Measurements from ENCODE around the gene STOML1. TPM values are rescaled to one million over a fixed set of nuclear protein-coding genes. Genes with fewer than 3 reads are reported as not detected.

STOML1 gene
- total and polyA plus RNA-seq, 9 of the 15 experiments (the other 6 are each of a cell fraction or from before 2014, with no cell fraction given) = 0.25 to 9.7 (median 4.6) TPM

DNA sequence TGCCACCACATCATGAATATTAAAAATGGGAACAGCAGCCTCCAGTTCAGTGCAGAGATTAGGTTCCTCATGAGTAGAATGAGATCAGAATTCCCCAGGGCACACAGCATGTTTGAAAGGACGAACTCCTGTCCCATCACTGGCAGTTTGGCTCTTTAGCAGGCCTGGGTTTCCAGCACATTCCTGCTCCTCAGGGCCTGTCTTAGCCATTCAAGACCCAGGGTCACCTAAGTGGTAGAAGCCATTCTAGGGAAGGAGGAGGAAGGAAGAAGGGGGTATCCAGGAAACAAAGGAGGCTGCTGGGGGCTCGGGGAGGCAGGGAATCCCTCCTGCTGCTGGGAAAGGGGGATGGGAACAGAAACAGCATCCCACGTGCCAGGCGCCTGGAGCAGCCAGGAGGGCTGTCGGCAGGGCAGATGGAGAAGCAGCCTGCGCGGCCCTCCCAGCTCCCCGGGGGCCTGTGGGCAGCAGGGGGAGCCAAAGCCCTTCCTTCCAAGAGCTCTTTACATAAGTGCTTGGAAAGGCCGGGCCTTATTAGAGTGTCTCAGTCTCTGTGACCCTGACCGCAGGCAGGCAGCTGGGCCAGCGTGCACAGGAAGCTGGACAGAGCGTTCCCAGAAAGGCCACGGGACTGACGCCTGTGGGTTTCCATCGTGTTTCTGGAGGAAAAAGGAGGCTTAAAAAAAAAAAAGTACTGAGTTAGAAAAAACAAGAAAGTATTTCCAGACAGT lies 41.1 kb downstream of the STOML1 start (continued):
- TF ChIP-seq, protein P1, sequence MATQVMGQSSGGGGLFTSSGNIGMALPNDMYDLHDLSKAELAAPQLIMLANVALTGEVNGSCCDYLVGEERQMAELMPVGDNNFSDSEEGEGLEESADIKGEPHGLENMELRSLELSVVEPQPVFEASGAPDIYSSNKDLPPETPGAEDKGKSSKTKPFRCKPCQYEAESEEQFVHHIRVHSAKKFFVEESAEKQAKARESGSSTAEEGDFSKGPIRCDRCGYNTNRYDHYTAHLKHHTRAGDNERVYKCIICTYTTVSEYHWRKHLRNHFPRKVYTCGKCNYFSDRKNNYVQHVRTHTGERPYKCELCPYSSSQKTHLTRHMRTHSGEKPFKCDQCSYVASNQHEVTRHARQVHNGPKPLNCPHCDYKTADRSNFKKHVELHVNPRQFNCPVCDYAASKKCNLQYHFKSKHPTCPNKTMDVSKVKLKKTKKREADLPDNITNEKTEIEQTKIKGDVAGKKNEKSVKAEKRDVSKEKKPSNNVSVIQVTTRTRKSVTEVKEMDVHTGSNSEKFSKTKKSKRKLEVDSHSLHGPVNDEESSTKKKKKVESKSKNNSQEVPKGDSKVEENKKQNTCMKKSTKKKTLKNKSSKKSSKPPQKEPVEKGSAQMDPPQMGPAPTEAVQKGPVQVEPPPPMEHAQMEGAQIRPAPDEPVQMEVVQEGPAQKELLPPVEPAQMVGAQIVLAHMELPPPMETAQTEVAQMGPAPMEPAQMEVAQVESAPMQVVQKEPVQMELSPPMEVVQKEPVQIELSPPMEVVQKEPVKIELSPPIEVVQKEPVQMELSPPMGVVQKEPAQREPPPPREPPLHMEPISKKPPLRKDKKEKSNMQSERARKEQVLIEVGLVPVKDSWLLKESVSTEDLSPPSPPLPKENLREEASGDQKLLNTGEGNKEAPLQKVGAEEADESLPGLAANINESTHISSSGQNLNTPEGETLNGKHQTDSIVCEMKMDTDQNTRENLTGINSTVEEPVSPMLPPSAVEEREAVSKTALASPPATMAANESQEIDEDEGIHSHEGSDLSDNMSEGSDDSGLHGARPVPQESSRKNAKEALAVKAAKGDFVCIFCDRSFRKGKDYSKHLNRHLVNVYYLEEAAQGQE (IDR thresholded peaks at IDR 0.05; ENCODE audit: borderline replicate concordance) = peak; percentile 69
- TF ChIP-seq, protein P1 (CRISPR knock-in tag; IDR thresholded peaks at IDR 0.05; ENCODE audit: low read depth) = peak; percentile 51; the same call in 1 of the 2 replicates
- no peak for TF ChIP-seq CHD2 (IDR thresholded peaks at IDR 0.05; ENCODE audit: low read depth, low read length)
- TF ChIP-seq KDM4B (IDR thresholded peaks at IDR 0.05; ENCODE audit: borderline replicate concordance in 2 of 2, low read depth in 1 of 2) = no peak
- TF ChIP-seq, protein P2, sequence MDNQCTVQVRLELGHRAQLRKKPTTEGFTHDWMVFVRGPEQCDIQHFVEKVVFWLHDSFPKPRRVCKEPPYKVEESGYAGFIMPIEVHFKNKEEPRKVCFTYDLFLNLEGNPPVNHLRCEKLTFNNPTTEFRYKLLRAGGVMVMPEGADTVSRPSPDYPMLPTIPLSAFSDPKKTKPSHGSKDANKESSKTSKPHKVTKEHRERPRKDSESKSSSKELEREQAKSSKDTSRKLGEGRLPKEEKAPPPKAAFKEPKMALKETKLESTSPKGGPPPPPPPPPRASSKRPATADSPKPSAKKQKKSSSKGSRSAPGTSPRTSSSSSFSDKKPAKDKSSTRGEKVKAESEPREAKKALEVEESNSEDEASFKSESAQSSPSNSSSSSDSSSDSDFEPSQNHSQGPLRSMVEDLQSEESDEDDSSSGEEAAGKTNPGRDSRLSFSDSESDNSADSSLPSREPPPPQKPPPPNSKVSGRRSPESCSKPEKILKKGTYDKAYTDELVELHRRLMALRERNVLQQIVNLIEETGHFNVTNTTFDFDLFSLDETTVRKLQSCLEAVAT (IDR thresholded peaks at IDR 0.05) = no peak
- TF ChIP-seq NRF1 (conservative IDR thresholded peaks at IDR 0.05 in 1 of 2, IDR thresholded peaks at IDR 0.05 in 1 of 2) = peak; percentile 36 to 44; a peak in 3 of 4 replicates
- no peak for TF ChIP-seq RBM17 (IDR thresholded peaks at IDR 0.05; ENCODE audit: borderline replicate concordance, low read depth, low read length)
- TF ChIP-seq XRCC5 (IDR thresholded peaks at IDR 0.05; ENCODE audit: low read depth, low read length) = peak; percentile 55; the same call in 1 of the 2 replicates
- TF ChIP-seq, protein P3, sequence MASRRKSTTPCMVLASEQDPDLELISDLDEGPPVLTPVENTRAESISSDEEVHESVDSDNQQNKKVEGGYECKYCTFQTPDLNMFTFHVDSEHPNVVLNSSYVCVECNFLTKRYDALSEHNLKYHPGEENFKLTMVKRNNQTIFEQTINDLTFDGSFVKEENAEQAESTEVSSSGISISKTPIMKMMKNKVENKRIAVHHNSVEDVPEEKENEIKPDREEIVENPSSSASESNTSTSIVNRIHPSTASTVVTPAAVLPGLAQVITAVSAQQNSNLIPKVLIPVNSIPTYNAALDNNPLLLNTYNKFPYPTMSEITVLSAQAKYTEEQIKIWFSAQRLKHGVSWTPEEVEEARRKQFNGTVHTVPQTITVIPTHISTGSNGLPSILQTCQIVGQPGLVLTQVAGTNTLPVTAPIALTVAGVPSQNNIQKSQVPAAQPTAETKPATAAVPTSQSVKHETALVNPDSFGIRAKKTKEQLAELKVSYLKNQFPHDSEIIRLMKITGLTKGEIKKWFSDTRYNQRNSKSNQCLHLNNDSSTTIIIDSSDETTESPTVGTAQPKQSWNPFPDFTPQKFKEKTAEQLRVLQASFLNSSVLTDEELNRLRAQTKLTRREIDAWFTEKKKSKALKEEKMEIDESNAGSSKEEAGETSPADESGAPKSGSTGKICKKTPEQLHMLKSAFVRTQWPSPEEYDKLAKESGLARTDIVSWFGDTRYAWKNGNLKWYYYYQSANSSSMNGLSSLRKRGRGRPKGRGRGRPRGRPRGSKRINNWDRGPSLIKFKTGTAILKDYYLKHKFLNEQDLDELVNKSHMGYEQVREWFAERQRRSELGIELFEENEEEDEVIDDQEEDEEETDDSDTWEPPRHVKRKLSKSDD (conservative IDR thresholded peaks at IDR 0.05; ENCODE audit: low read length) = 0 out of 2 replicates have a peak, but pooled peaks have one; percentile 13
- peak in 1 of 2 experiments; percentile 36; a peak in 1 of 4 replicates for TF ChIP-seq RCOR1 (IDR thresholded peaks at IDR 0.05; ENCODE audit: borderline replicate concordance in 1 of 2, low read depth in 2 of 2, low read length in 2 of 2)
- no peak for TF ChIP-seq TRIM24 (IDR thresholded peaks at IDR 0.05)
- TF ChIP-seq NFE2L1 (tag; IDR thresholded peaks at IDR 0.05; ENCODE audit: borderline replicate concordance, low read depth) = no peak
- TF ChIP-seq, protein P4, sequence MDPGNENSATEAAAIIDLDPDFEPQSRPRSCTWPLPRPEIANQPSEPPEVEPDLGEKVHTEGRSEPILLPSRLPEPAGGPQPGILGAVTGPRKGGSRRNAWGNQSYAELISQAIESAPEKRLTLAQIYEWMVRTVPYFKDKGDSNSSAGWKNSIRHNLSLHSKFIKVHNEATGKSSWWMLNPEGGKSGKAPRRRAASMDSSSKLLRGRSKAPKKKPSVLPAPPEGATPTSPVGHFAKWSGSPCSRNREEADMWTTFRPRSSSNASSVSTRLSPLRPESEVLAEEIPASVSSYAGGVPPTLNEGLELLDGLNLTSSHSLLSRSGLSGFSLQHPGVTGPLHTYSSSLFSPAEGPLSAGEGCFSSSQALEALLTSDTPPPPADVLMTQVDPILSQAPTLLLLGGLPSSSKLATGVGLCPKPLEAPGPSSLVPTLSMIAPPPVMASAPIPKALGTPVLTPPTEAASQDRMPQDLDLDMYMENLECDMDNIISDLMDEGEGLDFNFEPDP (CRISPR knock-in tag; IDR thresholded peaks at IDR 0.05) = no peak
